Panc1 (cell line): ENCODE data around the gene SEMA3D. TPM values are rescaled to one million over a fixed set of nuclear protein-coding genes. Genes with fewer than 3 reads are reported as not detected.

ENCODE experiments used
- ATAC-seq: fragments of 200-7000 bp; cut with Tn5 transposase; 2 replicates; pipeline ENCODE4 v1.9.1; 2020; ENCODE audit warnings: mild to moderate bottlenecking, moderate library complexity
- BruUV-seq: library from RNA; stranded (reverse); fragments of 400-500 nt; replicated peaks from 2 replicates; lab custom pipeline; 2021; lab: Mats Ljungman, UMichigan
- CTCF ChIA-PET: fragments of 300-600 bp; sonication (Branson Sonifier 250); formaldehyde crosslinking; loops from one replicate; lab custom pipeline; 2022; ENCODE audit warnings: antibody characterized with exemption; lab: Charles Lee
- POLR2A ChIA-PET: fragments of 300-600 bp; sonication (Branson Sonifier 250); formaldehyde crosslinking; loops from one replicate; lab custom pipeline; 2022; ENCODE audit warnings: antibody characterized with exemption; lab: Charles Lee
- DNase-seq: peaks from one replicate; pipeline ENCODE4 v3.0.0-alpha.2; 2010; ENCODE audit warnings: low read depth, low spot score
- H3K27ac ChIP-seq: 2 replicates; pipeline ENCODE4 v1.5.1; 2011; ENCODE audit warnings: mild to moderate bottlenecking, low read length, inconsistent platforms
- H3K27me3 ChIP-seq: fragments of 200-500 bp; sonication (Bioruptor generic); 2 replicates; pipeline ENCODE4 v1.6.0; 2014; ENCODE audit warnings: low read length, inconsistent platforms; ENCODE audit not compliant: control insufficient read depth, insufficient read depth
- H3K36me3 ChIP-seq: fragments of 200-500 bp; sonication (Bioruptor generic); 2 replicates; pipeline ENCODE4 v1.5.1; 2014; ENCODE audit warnings: inconsistent platforms, mild to moderate bottlenecking, low read length, moderate library complexity; ENCODE audit not compliant: control insufficient read depth, insufficient read depth
- H3K4me1 ChIP-seq: 2 replicates; pipeline ENCODE4 v1.5.1; 2011; ENCODE audit warnings: inconsistent platforms, mild to moderate bottlenecking, low read length, moderate library complexity; ENCODE audit not compliant: control insufficient read depth, insufficient read depth
- H3K4me3 ChIP-seq, 2 experiments: 2 replicates each; pipeline ENCODE4 v1.5.1; 2011 to 2012; ENCODE audit warnings: low read depth in 2 of 2, low read length in 2 of 2, mild to moderate bottlenecking in 2 of 2, inconsistent platforms in 1 of 2, moderate library complexity in 1 of 2
- H3K9me3 ChIP-seq: fragments of 200-500 bp; sonication (Bioruptor generic); 2 replicates; pipeline ENCODE4 v1.5.1; 2014; ENCODE audit warnings: low read depth, mild to moderate bottlenecking, inconsistent platforms, low read length, moderate library complexity; ENCODE audit not compliant: control insufficient read depth, insufficient read depth
- CTCF ChIP-seq: fragments of 450-650 bp; IDR thresholded peaks from 2 replicates; pipeline ENCODE4 v1.5.1; 2017; ENCODE audit warnings: mild to moderate bottlenecking
- POLR2AphosphoS5 ChIP-seq: IDR thresholded peaks from 2 replicates; pipeline ENCODE4 v1.6.1; 2012; ENCODE audit warnings: mild to moderate bottlenecking, low read depth, low read length, moderate library complexity
- REST ChIP-seq, 2 experiments: IDR thresholded peaks; 2 replicates each; pipeline ENCODE4 v1.6.1; 2011 to 2012; ENCODE audit warnings: low read depth in 2 of 2, control low read depth in 1 of 2, low read length in 1 of 2, mild to moderate bottlenecking in 1 of 2, moderate library complexity in 1 of 2; ENCODE audit not compliant: insufficient read depth in 1 of 2
- SIN3A ChIP-seq: IDR thresholded peaks from 2 replicates; pipeline ENCODE4 v1.6.1; 2012; ENCODE audit warnings: low read depth, mild to moderate bottlenecking, low read length, moderate library complexity, borderline replicate concordance; ENCODE audit not compliant: insufficient read depth
- TCF7L2 ChIP-seq: IDR thresholded peaks from 2 replicates; pipeline ENCODE4 v1.6.1; 2011; ENCODE audit warnings: mild to moderate bottlenecking, low read depth, low read length, inconsistent platforms
- in situ Hi-C: cut with HindIII; loops from 2 replicates; pipeline ENCODE4 v1.10.0; 2016; ENCODE audit warnings: low sequenced_read_pairs, low pct_unique_long_range_greater_than_20kb
- intact Hi-C: fragments of 100-400 bp; cut with micrococcal nuclease; formaldehyde crosslinking; loops from one replicate; pipeline ENCODE4 v1.10.0; 2022; ENCODE audit not compliant: unreplicated experiment
- total RNA-seq: library from RNA; stranded (reverse); gene quantifications from one replicate; pipeline ENCODE4 v1.2.1, GENCODE V29; 2021; ENCODE audit not compliant: unreplicated experiment

Gene SEMA3D
- total RNA-seq, 1 experiment from 2014 or later = 11.5 TPM

- POLR2A ChIA-PET = no interaction called here
- TF ChIP-seq POLR2AphosphoS5 = no peak
- H3K27me3 ChIP-seq = no peaks in the 10 kb centered on the region
- CTCF ChIA-PET = no interaction called here
- intact Hi-C loops (no loop called here), in situ Hi-C loops (no loop called here)
- no peaks in the 10 kb centered on the region for H3K9me3 ChIP-seq
- DNase-seq (no peak), ATAC-seq (no peak)
- no peaks in the 10 kb centered on the region for H3K36me3 ChIP-seq
- BruUV-seq = no TSS peak
- no peaks in the 10 kb centered on the region for H3K4me1 ChIP-seq
- H3K4me3 ChIP-seq = no peak overlapping the region
- no peak overlapping the region for H3K27ac ChIP-seq
Measured at GRCh38 chr7:85055906-85056305, 130.9 kb downstream of the SEMA3D start.

GRCh38 chr7:85055196-85055595 is 131.7 kb downstream of the SEMA3D start:
- TF ChIP-seq CTCF (no peak), SIN3A (no peak), REST (IDR thresholded peaks at IDR 0.05; ENCODE audit: insufficient read depth in 1 of 2, low read depth in 2 of 2, low read length in 1 of 2) (no peak), TCF7L2 (no peak), POLR2AphosphoS5 (no peak)
- in situ Hi-C loops = no loop called here
- intact Hi-C loops = no loop called here
- Histone ChIP-seq H3K27me3 (no peaks in the 10 kb centered on the region), H3K4me1 (no peaks in the 10 kb centered on the region), H3K27ac (no peak overlapping the region), H3K4me3 (no peak overlapping the region), H3K9me3 (no peaks in the 10 kb centered on the region), H3K36me3 (no peaks in the 10 kb centered on the region)
- BruUV-seq = no TSS peak
- POLR2A ChIA-PET = no interaction called here
- DNase-seq = no peak
- no peak for ATAC-seq
- CTCF ChIA-PET = no interaction called here

GRCh38 chr7:85054306-85054705 is 132.6 kb downstream of the SEMA3D start:
- Histone ChIP-seq H3K9me3 (no peaks in the 10 kb centered on the region), H3K27ac (no peak overlapping the region), H3K4me1 (no peaks in the 10 kb centered on the region), H3K27me3 (no peaks in the 10 kb centered on the region), H3K4me3 (no peak overlapping the region), H3K36me3 (no peaks in the 10 kb centered on the region)
- in situ Hi-C loops = no loop called here
- DNase-seq (no peak), ATAC-seq (no peak)
- no TSS peak for BruUV-seq
- intact Hi-C loops = no loop called here
- TF ChIP-seq SIN3A = no peak
- TF ChIP-seq TCF7L2 = no peak
- no peak for TF ChIP-seq CTCF
- no peak for TF ChIP-seq POLR2AphosphoS5
- TF ChIP-seq REST (IDR thresholded peaks at IDR 0.05; ENCODE audit: insufficient read depth in 1 of 2, low read depth in 2 of 2, low read length in 1 of 2) = no peak
- ChIA-PET POLR2A (no interaction called here), CTCF (no interaction called here)
